ENCODE measurements around the gene MACF1.

- TF ChIP-seq, protein P1, sequence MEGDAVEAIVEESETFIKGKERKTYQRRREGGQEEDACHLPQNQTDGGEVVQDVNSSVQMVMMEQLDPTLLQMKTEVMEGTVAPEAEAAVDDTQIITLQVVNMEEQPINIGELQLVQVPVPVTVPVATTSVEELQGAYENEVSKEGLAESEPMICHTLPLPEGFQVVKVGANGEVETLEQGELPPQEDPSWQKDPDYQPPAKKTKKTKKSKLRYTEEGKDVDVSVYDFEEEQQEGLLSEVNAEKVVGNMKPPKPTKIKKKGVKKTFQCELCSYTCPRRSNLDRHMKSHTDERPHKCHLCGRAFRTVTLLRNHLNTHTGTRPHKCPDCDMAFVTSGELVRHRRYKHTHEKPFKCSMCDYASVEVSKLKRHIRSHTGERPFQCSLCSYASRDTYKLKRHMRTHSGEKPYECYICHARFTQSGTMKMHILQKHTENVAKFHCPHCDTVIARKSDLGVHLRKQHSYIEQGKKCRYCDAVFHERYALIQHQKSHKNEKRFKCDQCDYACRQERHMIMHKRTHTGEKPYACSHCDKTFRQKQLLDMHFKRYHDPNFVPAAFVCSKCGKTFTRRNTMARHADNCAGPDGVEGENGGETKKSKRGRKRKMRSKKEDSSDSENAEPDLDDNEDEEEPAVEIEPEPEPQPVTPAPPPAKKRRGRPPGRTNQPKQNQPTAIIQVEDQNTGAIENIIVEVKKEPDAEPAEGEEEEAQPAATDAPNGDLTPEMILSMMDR (IDR thresholded peaks at IDR 0.05 in 8 of 11, conservative IDR thresholded peaks at IDR 0.05 in 3 of 11) = no peak
- TF ChIP-seq POLR2A (IDR thresholded peaks at IDR 0.05) = no peak
Observed at GRCh38 chr1:39322431-39322830, 117.9 kb downstream of the MACF1 start.

All from spleen (tissue), 7 donors.